Astrocyte (in vitro differentiated cells and primary cell): ENCODE measurements around the gene POLR2L. TPM values are rescaled to one million over a fixed set of nuclear protein-coding genes. Genes with fewer than 3 reads are reported as not detected.
A peak's percentile ranks its signal among the peaks of the same experiment; 100 is the strongest.

Experiments
- DNase-seq: peaks from one replicate; pipeline ENCODE4 v3.0.0-alpha.2; 2010; ENCODE audit warnings: low read depth
- FAIRE-seq: peaks from 2 replicates; lab custom pipeline; 2011; peaks lifted over from hg19 to GRCh38; lab: Jason Lieb, UNC
- H2AFZ ChIP-seq: 2 replicates; pipeline ENCODE4 v1.6.0; 2012; ENCODE audit warnings: low read depth, low read length, inconsistent platforms
- H3K27ac ChIP-seq: 2 replicates; pipeline ENCODE4 v1.5.1; 2011; ENCODE audit warnings: low read depth, low read length, inconsistent platforms
- H3K27me3 ChIP-seq: 2 replicates; pipeline ENCODE4 v1.6.0; 2011; ENCODE audit warnings: low read length, inconsistent platforms; ENCODE audit not compliant: insufficient read depth
- H3K36me3 ChIP-seq: 2 replicates; pipeline ENCODE4 v1.5.1; 2011; ENCODE audit warnings: low read length, inconsistent platforms; ENCODE audit not compliant: insufficient read depth
- H3K4me1 ChIP-seq: 2 replicates; pipeline ENCODE4 v1.5.1; 2011; ENCODE audit warnings: low read length, inconsistent platforms; ENCODE audit not compliant: insufficient read depth
- H3K4me2 ChIP-seq: 2 replicates; pipeline ENCODE4 v1.6.0; 2012; ENCODE audit warnings: low read length, inconsistent platforms
- H3K4me3 ChIP-seq: 2 replicates; pipeline ENCODE4 v1.5.1; 2011; ENCODE audit warnings: low read depth, mild to moderate bottlenecking, low read length, inconsistent platforms; ENCODE audit not compliant: insufficient read depth
- H3K79me2 ChIP-seq: 2 replicates; pipeline ENCODE4 v1.6.0; 2012; ENCODE audit warnings: mild to moderate bottlenecking, low read length, inconsistent platforms; ENCODE audit not compliant: insufficient read depth
- H3K9ac ChIP-seq: 2 replicates; pipeline ENCODE4 v1.6.0; 2012; ENCODE audit warnings: mild to moderate bottlenecking, low read length, inconsistent platforms
- H3K9me3 ChIP-seq: 2 replicates; pipeline ENCODE4 v1.5.1; 2012; ENCODE audit warnings: low read depth, mild to moderate bottlenecking, low read length, inconsistent platforms; ENCODE audit not compliant: insufficient read depth
- H4K20me1 ChIP-seq: 2 replicates; pipeline ENCODE4 v1.6.0; 2012; ENCODE audit warnings: low read length, inconsistent platforms; ENCODE audit not compliant: insufficient read depth
- H3K27ac Mint-ChIP-seq: one replicate; pipeline ENCODE4 v1.8.0; 2021; ENCODE audit warnings: mild to moderate bottlenecking, mixed read lengths; ENCODE audit not compliant: unreplicated experiment
- H3K27me3 Mint-ChIP-seq: one replicate; pipeline ENCODE4 v1.8.0; 2021; ENCODE audit warnings: low read depth, mixed read lengths; ENCODE audit not compliant: unreplicated experiment
- H3K36me3 Mint-ChIP-seq: one replicate; pipeline ENCODE4 v1.8.0; 2021; ENCODE audit warnings: low read depth, mixed read lengths; ENCODE audit not compliant: unreplicated experiment
- H3K4me1 Mint-ChIP-seq: one replicate; pipeline ENCODE4 v1.8.0; 2021; ENCODE audit warnings: low read depth, mixed read lengths; ENCODE audit not compliant: unreplicated experiment
- H3K4me3 Mint-ChIP-seq: one replicate; pipeline ENCODE4 v1.8.0; 2021; ENCODE audit warnings: mild to moderate bottlenecking, moderate library complexity, mixed read lengths; ENCODE audit not compliant: unreplicated experiment
- H3K9me3 Mint-ChIP-seq: one replicate; pipeline ENCODE4 v1.8.0; 2021; ENCODE audit warnings: mild to moderate bottlenecking, mixed read lengths; ENCODE audit not compliant: unreplicated experiment
- CTCF ChIP-seq: IDR thresholded peaks from 2 replicates; pipeline ENCODE4 v1.5.1; 2011; ENCODE audit warnings: low read depth, mild to moderate bottlenecking, inconsistent platforms, low read length, moderate library complexity; ENCODE audit not compliant: insufficient read depth
- EZH2 ChIP-seq: IDR thresholded peaks from 2 replicates; pipeline ENCODE4 v1.6.1; 2012; ENCODE audit warnings: mild to moderate bottlenecking, low read length, inconsistent platforms; ENCODE audit not compliant: insufficient read depth
- total RNA-seq: library from RNA; stranded (reverse); gene quantifications from 2 replicates; pipeline ENCODE4 v1.2.1, GENCODE V29; 2021

The POLR2L gene
- total RNA-seq, 1 donor from 2014 or later: 212 TPM

GRCh38 chr11:834371-835316 lies 7.7 kb downstream of the POLR2L start:
- Histone ChIP-seq H3K4me2 (peak overlapping the region; percentile 98), H3K79me2 (peaks cover 67% of the 10 kb centered on the region)

DNA sequence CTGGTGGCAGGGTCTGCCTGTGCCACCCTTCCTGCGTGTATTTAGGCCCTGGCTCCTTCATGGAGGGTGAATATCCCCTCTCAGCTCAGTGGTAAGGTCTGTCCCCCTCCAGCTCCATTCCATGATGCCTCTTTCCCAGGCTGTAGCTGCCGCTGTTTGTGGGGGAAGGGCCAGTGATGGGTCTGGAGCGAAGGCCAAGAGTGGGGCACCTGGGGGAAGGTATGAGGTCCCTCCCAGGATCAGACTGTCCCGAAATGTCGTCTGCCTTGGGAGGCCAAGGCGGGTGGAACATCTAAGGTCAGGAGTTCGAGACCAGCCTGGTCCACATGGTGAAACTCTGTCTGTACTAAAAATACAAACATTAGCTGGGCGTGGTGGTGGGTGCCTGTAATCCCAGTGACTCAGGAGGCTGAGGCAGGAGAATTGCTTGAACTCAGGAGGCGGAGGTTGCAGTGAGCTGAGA lies 8.4 kb downstream of the POLR2L start:
- Histone ChIP-seq H3K9ac (peak overlapping the region; percentile 92), H3K79me2 (peaks cover 59% of the 10 kb centered on the region), H3K27me3 (no peaks in the 10 kb centered on the region), H3K9me3 (no peaks in the 10 kb centered on the region), H2AFZ (no peak overlapping the region), H3K4me1 (peaks cover 64% of the 10 kb centered on the region), H3K4me3 (peak overlapping the region; percentile 86), H3K27ac (peak overlapping the region; percentile 79), H3K4me2 (peak overlapping the region; percentile 98), H3K36me3 (peaks cover 7% of the 10 kb centered on the region), H4K20me1 (peaks cover 71% of the 10 kb centered on the region)
- Mint-ChIP-seq H3K27me3 (peaks cover 1% of the 10 kb centered on the region), H3K4me3 (peak overlapping the region; percentile 91), H3K9me3 (no peaks in the 10 kb centered on the region), H3K27ac (peak overlapping the region; percentile 98), H3K4me1 (peaks cover 12% of the 10 kb centered on the region), H3K36me3 (no peaks in the 10 kb centered on the region)
- no peak for TF ChIP-seq CTCF
- TF ChIP-seq EZH2: no peak
- DNase-seq (no peak), FAIRE-seq (no peak)

More at GRCh38 chr11:834371-835316, 7.7 kb downstream of the POLR2L start:
- Histone ChIP-seq H2AFZ (no peak overlapping the region), H3K4me3 (peak overlapping the region; percentile 65), H4K20me1 (peaks cover 75% of the 10 kb centered on the region), H3K9me3 (no peaks in the 10 kb centered on the region), H3K27ac (peak overlapping the region; percentile 79), H3K4me1 (peaks cover 57% of the 10 kb centered on the region), H3K27me3 (no peaks in the 10 kb centered on the region), H3K36me3 (peaks cover 13% of the 10 kb centered on the region), H3K9ac (peak overlapping the region; percentile 92)
- FAIRE-seq (peak; percentile 63), DNase-seq (peak; percentile 67)
- H3K36me3 Mint-ChIP-seq: no peaks in the 10 kb centered on the region
- no peaks in the 10 kb centered on the region for H3K9me3 Mint-ChIP-seq
- no peak for TF ChIP-seq CTCF
- no peak for TF ChIP-seq EZH2
- H3K27ac Mint-ChIP-seq: peak overlapping the region; percentile 98
- H3K4me3 Mint-ChIP-seq: peak overlapping the region; percentile 91
- peaks cover 12% of the 10 kb centered on the region for H3K4me1 Mint-ChIP-seq
- H3K27me3 Mint-ChIP-seq: peaks cover 1% of the 10 kb centered on the region
